Measurements from ENCODE around the gene NCMAP. TPM values are rescaled to one million over a fixed set of nuclear protein-coding genes. Genes with fewer than 3 reads are reported as not detected.

Gene NCMAP
- polyA plus RNA-seq, 1 donor (not counting 4 experiments of a cell fraction or from before 2014, with no cell fraction given) = 0.05 TPM

- dilution Hi-C loops (cut with MboI; ENCODE audit: extremely low pct_ligation_motif_present, low sequenced_read_pairs) = no loop called here
- Histone ChIP-seq H3K27ac (ENCODE audit: control insufficient read depth, insufficient read depth, low read length) (no peak overlapping the region), H3K36me3 (ENCODE audit: control insufficient read depth in 2 of 2, extremely low read depth in 1 of 2, insufficient read depth in 2 of 2, low read length in 2 of 2) (no peaks in the 10 kb centered on the region), H3K9me1 (ENCODE audit: control insufficient read depth, extremely low read depth, insufficient read depth, low read length) (no peaks in the 10 kb centered on the region), H3K4me3 (ENCODE audit: control insufficient read depth in 2 of 3, extremely low read depth in 1 of 3, insufficient read depth in 2 of 3, low read depth in 1 of 3, low read length in 3 of 3) (no peak overlapping the region), H3K4me2 (ENCODE audit: control insufficient read depth, extremely low read depth, insufficient read depth, low read depth, low read length) (no peak overlapping the region), H3K4me1 (ENCODE audit: control insufficient read depth, extremely low read depth, insufficient read depth, low read length) (peaks cover 12% of the 10 kb centered on the region), H2AFZ (ENCODE audit: control insufficient read depth, low read length) (no peak overlapping the region), H3K9ac (ENCODE audit: control insufficient read depth, extremely low read depth, insufficient read depth, low read length) (no peak overlapping the region), H3K79me2 (ENCODE audit: control insufficient read depth, insufficient read depth, low read length) (no peaks in the 10 kb centered on the region), H3K27me3 (ENCODE audit: control insufficient read depth, extremely low read depth, insufficient read depth, low read length) (no peaks in the 10 kb centered on the region), H4K20me1 (ENCODE audit: control insufficient read depth, extremely low read depth, insufficient read depth, low read length) (no peaks in the 10 kb centered on the region), H3K9me3 (ENCODE audit: control insufficient read depth, low read depth, low read length) (no peaks in the 10 kb centered on the region)
- TF ChIP-seq EZH2 (IDR thresholded peaks at IDR 0.05; ENCODE audit: low read length) = no peak
- TF ChIP-seq CTCF (optimal IDR thresholded peaks at IDR 0.05 in 1 of 3, IDR thresholded peaks at IDR 0.05 in 1 of 3, conservative IDR thresholded peaks at IDR 0.05 in 1 of 3; ENCODE audit: extremely low read depth in 1 of 3, insufficient read depth in 2 of 3, low read length in 3 of 3) = no peak
- FAIRE-seq (no peak), DNase-seq (ENCODE audit: low read depth, low spot score) (no peak)
Measured at GRCh38 chr1:24596401-24596880, 40.6 kb downstream of the NCMAP start.

- H3K4me2 ChIP-seq (ENCODE audit: control insufficient read depth, extremely low read depth, insufficient read depth, low read depth, low read length) = no peak overlapping the region
- no peaks in the 10 kb centered on the region for H4K20me1 ChIP-seq (ENCODE audit: control insufficient read depth, extremely low read depth, insufficient read depth, low read length)
- no peak overlapping the region for H3K27ac ChIP-seq (ENCODE audit: control insufficient read depth, insufficient read depth, low read length)
- DNase-seq (ENCODE audit: low read depth, low spot score) = no peak
- H3K4me3 ChIP-seq (ENCODE audit: control insufficient read depth in 2 of 3, extremely low read depth in 1 of 3, insufficient read depth in 2 of 3, low read depth in 1 of 3, low read length in 3 of 3) = no peak overlapping the region
- TF ChIP-seq CTCF (optimal IDR thresholded peaks at IDR 0.05 in 1 of 3, IDR thresholded peaks at IDR 0.05 in 1 of 3, conservative IDR thresholded peaks at IDR 0.05 in 1 of 3; ENCODE audit: extremely low read depth in 1 of 3, insufficient read depth in 2 of 3, low read length in 3 of 3) = no peak
- no peak for TF ChIP-seq EZH2 (IDR thresholded peaks at IDR 0.05; ENCODE audit: low read length)
- dilution Hi-C loops (cut with MboI; ENCODE audit: extremely low pct_ligation_motif_present, low sequenced_read_pairs) = no loop called here
- no peak overlapping the region for H3K9ac ChIP-seq (ENCODE audit: control insufficient read depth, extremely low read depth, insufficient read depth, low read length)
- H3K79me2 ChIP-seq (ENCODE audit: control insufficient read depth, insufficient read depth, low read length) = no peaks in the 10 kb centered on the region
- no peaks in the 10 kb centered on the region for H3K9me3 ChIP-seq (ENCODE audit: control insufficient read depth, low read depth, low read length)
- FAIRE-seq = no peak
- no peak overlapping the region for H2AFZ ChIP-seq (ENCODE audit: control insufficient read depth, low read length)
- H3K27me3 ChIP-seq (ENCODE audit: control insufficient read depth, extremely low read depth, insufficient read depth, low read length) = no peaks in the 10 kb centered on the region
- H3K9me1 ChIP-seq (ENCODE audit: control insufficient read depth, extremely low read depth, insufficient read depth, low read length) = no peaks in the 10 kb centered on the region
- no peaks in the 10 kb centered on the region for H3K36me3 ChIP-seq (ENCODE audit: control insufficient read depth in 2 of 2, extremely low read depth in 1 of 2, insufficient read depth in 2 of 2, low read length in 2 of 2)
- H3K4me1 ChIP-seq (ENCODE audit: control insufficient read depth, extremely low read depth, insufficient read depth, low read length) = peaks cover 4% of the 10 kb centered on the region
Measured at GRCh38 chr1:24599265-24599664, 43.4 kb downstream of the NCMAP start.

Measured in keratinocyte (primary cell).